GM18873 (cell line): ENCODE measurements around the gene OR9Q1.

Experiments
- ATAC-seq: cut with Tn5 transposase; IDR thresholded peaks from one replicate; pipeline ENCODE4 v1.9.1; 2021; ENCODE audit warnings: mild to moderate bottlenecking, moderate library complexity, moderate number of reproducible peaks; ENCODE audit not compliant: unreplicated experiment, low FRiP score

OR9Q1 gene

GRCh38 chr11:58216476-58216875, 192.8 kb downstream of the OR9Q1 start:
- ATAC-seq: no peak

GRCh38 chr11:58222721-58223120, 199.0 kb downstream of the OR9Q1 start:
- no peak for ATAC-seq

- ATAC-seq: no peak
These were observed 204.4 kb downstream of the OR9Q1 start for GRCh38 chr11:58227956-58228615.
